NCI-H1105 (cell line): ENCODE results near the gene DUSP16.
A peak's percentile ranks its signal among the peaks of the same experiment; 100 is the strongest.

ENCODE experiments used
- DNase-seq: peaks from one replicate; lab custom pipeline; 2025; lab: John Stamatoyannopoulos, UW

The DUSP16 gene

GRCh38 chr12:12442548-12443071 is 120.1 kb downstream of the DUSP16 start:
- DNase-seq, result no peak

- DNase-seq, result no peak
Observed at GRCh38 chr12:12441843-12442461, 120.7 kb downstream of the DUSP16 start.

DNA sequence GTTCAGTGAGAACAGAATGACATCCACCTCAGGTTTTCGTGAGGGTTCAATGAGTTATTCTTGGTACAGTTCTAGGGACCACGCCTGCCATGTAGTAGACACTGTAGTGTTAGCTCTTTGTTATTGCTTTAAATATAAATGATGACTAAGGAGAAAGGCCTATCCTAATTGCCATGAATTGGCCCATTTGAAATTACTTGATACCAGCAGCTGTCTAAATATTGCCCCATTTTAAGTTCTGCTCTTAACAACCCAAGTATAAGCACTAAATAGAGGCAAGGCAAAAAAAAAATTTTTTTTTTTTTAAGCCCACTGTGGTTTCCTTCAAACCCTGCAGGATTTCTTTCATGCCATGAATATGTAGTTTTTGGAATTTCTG is 121.2 kb downstream of the DUSP16 start:
- DNase-seq, result no peak

- DNase-seq, result peak; percentile 79
Observed at GRCh38 chr12:12440784-12441428, 121.8 kb downstream of the DUSP16 start.

DNA sequence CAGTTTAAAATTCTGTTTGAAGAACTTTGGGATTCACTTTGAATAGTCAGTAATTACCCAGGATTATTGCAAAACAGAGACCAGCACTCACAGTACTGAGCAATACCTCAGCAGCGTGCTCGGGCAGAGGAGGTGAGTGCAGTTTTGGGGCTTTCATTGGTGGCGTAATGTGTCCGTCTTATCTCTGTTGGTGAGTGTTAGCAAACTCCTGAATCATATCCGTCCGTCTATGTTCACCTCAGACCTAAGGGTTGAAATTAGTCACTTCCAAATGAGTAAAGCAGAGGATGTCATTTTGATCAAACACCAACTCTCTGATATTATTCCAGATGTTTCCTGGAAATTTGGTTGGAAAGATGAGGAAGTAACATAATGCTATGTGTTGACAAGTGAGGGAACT is 123.0 kb downstream of the DUSP16 start:
- DNase-seq, result no peak

- no peak for DNase-seq
Observed at GRCh38 chr12:12436831-12437345, 125.8 kb downstream of the DUSP16 start.

DNA sequence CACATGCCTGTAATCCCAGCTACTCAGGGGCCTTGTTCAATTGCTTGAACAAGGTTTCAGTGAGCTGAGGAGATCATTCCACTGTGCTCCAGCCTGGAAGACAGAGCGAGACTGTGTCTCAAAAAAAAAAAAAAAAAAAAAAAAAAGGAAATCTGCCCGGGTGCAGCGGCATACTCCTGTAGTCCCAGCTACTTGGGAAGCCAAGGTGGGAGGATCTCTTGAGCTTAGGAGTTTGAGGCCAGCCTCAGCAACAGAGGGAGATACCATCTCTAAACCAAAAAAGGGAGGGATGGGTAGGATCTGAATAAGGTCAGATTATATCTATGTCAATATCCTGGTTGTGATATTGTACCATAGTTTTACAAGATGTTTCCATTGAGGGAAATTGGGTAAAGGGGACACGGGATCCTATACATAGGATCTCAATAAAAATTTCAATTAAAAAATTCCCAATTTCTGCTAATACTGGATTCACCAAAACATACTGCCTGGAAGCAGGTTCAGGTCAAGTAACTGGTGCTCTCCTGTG is 129.4 kb downstream of the DUSP16 start:
- DNase-seq, result no peak

GRCh38 chr12:12432364-12432763 is 130.3 kb downstream of the DUSP16 start:
- DNase-seq, result peak; percentile 68

GRCh38 chr12:12428961-12429657 is 133.6 kb downstream of the DUSP16 start:
- no peak for DNase-seq

DNA sequence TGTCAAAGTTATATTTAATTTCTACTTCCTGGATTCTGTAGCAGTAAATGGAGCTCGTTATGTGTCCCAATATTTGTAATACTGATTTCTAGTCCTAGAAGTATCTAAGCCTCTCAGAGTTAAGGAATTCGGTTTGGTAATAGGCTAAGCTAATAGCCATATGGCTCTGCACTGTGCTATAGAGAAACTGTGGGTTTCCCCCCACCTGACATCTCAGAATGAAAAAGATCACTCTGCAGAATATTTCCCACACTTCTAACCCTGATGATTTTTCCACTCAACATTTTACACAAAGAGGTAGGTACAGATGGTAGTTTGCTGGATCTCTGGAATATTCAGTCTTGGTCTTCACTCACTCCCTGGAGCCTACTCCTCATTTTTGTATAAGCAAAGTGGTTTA is 134.6 kb downstream of the DUSP16 start:
- DNase-seq, result no peak

- DNase-seq, result no peak
Observed at GRCh38 chr12:12427568-12427967, 135.1 kb downstream of the DUSP16 start.

DNA sequence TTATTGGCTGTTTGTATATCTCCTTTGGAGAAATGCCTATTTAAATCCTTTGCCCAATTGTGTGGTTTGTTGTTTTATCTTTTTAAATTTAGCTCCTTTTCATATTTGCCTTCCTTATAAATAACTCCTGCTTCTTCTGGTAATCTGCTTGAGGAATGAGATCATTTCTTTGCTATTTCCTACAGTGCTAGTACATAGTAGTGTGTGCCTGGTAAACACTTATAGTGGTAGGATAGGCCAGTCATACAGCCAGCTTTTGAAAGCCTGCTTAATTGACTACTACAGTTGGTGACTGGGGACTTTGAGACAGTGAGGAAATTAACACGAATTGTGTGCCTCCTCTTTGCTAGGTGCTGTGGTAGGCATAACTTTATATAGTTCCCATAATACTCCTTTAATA is 137.0 kb downstream of the DUSP16 start:
- DNase-seq, result no peak

GRCh38 chr12:12425001-12425400 is 137.7 kb downstream of the DUSP16 start:
- DNase-seq, result no peak
